Spleen (tissue), 3 donors: ENCODE data around the gene CCL4L2.

Experiments used
- POLR2A ChIP-seq, 3 donors: fragments of 450-650 bp; IDR thresholded peaks; one replicate each; pipeline ENCODE4 v1.5.1; 2017; ENCODE audit warnings: antibody characterized with exemption in 3 of 3, mild to moderate bottlenecking in 1 of 3
- POLR2AphosphoS5 ChIP-seq, 3 donors: sonication (generic); formaldehyde crosslinking; IDR thresholded peaks; one replicate each; pipeline ENCODE4 v1.5.1; 2017; ENCODE audit warnings: antibody characterized with exemption in 3 of 3

GRCh38 chr17:36209575-36209974, 1.3 kb upstream of the CCL4L2 start:
- TF ChIP-seq POLR2AphosphoS5 (IDR thresholded peaks at IDR 0.05) (no peak), POLR2A (IDR thresholded peaks at IDR 0.05) (no peak)
